Mucosa of rectum (tissue), 2 donors: ENCODE data around the gene STC2.
"Not testable (repeated sequence)": the region's sequence is repeated elsewhere in the genome, so short reads cannot be mapped to it uniquely, and the experiment has no call there.

Experiments used
- H3K27ac ChIP-seq, 2 donors: one replicate each; pipeline ENCODE4 v1.7.0; 2013; ENCODE audit warnings: inconsistent platforms in 2 of 2, low read depth in 2 of 2, low read length in 2 of 2
- H3K27me3 ChIP-seq, 2 donors: one replicate each; pipeline ENCODE4 v1.7.0; 2013; ENCODE audit warnings: low read length in 2 of 2; ENCODE audit not compliant: control insufficient read depth in 2 of 2, insufficient read depth in 2 of 2
- H3K36me3 ChIP-seq, 2 donors: one replicate each; pipeline ENCODE4 v1.7.0; 2013; ENCODE audit warnings: low read length in 2 of 2; ENCODE audit not compliant: control insufficient read depth in 2 of 2, insufficient read depth in 2 of 2
- H3K4me1 ChIP-seq, 2 donors: one replicate each; pipeline ENCODE4 v1.7.0; 2013; ENCODE audit warnings: low read length in 2 of 2, mild to moderate bottlenecking in 1 of 2; ENCODE audit not compliant: control insufficient read depth in 2 of 2, insufficient read depth in 2 of 2
- H3K4me3 ChIP-seq, 2 donors: one replicate each; pipeline ENCODE4 v1.7.0; 2013; ENCODE audit warnings: low read length in 2 of 2
- H3K9ac ChIP-seq, 2 donors: one replicate each; pipeline ENCODE4 v1.7.0; 2013; ENCODE audit warnings: low read length in 2 of 2, low read depth in 1 of 2, mild to moderate bottlenecking in 1 of 2
- H3K9me3 ChIP-seq, 2 donors: one replicate each; pipeline ENCODE4 v1.7.0; 2013; ENCODE audit warnings: low read length in 2 of 2; ENCODE audit not compliant: control insufficient read depth in 2 of 2
- donor health status: healthy.
- donor health status: Normal muscosa, but diverticular disease.

Gene STC2

DNA sequence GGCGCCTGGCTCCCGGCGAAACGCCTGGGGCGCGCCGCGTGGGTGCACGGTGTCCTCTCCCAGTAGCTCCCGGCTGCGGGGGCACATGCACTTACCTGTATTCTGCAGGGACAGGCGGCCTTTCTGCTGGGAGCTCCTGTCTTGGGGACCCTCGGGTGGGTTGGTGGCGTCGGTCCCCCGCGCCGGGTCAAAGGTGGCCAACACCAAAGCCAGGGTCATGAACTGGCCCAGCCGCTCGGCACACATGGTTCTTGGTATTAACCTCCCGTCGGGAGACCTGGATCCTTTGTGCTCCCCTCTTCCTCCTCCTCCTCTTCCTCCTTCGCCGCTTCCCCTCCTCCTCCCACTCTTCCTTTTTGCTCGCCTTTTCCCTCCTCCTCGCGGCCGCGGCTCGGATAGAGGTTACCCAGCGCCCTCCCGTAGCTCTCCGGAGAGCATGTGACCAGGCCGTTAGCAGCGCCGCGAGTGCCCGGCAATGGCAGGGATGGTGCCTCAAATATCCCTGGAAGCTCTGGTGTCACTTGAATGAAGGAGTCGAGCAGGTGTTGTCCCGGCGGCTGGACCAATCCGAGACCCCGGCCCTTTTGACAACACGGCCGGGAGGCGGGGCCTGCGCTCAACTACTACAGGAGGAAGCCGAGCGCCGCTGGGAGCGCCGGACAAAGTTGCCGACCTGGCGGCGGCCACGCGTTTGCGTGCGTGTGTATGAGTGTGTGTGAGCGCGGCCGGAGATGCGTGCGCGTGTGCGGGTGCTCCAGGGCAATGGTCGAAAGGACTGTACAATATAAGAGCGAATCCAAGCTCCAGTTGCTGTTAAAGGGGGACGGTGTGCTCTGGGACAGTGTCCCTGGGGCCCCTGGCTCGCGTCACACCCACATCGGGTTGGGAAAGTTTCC lies at the start of gene STC2:
Gene STC2 (minus strand): TSS at position 467 of the 896 bp plus-strand sequence. CDS start 221 bp downstream, at position 246.
- Histone ChIP-seq H3K27me3 (peaks cover 53 to 60% of the 10 kb centered on the region in 2 donors), H3K4me1 (peaks cover 0 to 16% of the 10 kb centered on the region in 2 donors), H3K36me3 (no peaks in the 10 kb centered on the region), H3K27ac (no peak within 1 kb of the TSS), H3K9ac (no peak within 1 kb of the TSS), H3K4me3 (peak within 1 kb of the TSS; percentile 41 to 49), H3K9me3 (no peaks in the 10 kb centered on the region)

DNA sequence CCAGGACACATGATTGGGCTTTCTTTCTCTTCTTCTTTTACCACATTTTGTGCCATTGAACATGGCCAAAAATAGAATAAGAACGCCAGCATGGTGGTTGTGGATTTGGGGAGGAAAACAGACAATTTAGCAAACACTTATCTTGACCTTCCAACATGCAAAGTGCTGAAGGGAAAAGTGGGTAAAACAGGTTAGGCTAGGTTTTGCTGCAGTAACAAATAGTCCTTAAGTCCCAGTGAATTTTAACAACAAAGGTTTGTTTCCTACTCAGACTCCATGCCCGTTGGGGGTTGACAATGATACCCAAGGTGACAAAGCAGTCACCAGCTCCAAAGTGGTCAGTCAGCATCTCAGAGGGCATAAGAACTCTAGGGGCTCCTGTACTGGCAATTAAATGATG lies 43.2 kb upstream of the STC2 start:
- Histone ChIP-seq H3K4me1 (no peaks in the 10 kb centered on the region), H3K27me3 (no peaks in the 10 kb centered on the region)

DNA sequence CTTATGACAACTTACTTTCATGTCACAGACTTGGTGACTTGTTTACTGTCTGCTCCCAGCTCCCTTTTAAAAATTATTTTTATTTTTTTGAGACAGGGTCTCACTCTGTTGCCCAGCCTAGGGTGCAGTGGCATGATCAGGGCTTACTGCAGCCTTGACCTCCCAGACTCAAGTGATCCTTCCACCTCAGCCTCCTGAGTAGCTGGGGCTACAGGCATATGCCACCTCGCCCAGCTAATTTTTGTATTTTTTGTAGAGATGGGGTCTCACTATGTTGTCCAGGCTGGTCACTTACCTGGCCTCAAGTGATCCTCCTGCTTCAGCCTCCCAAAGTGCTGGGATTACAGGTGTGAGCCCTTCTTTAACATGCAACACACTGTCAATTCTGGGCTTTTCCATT lies 35.2 kb upstream of the STC2 start:
- not testable (repeated sequence) for H3K27me3 ChIP-seq, H3K9ac ChIP-seq, H3K4me1 ChIP-seq, H3K36me3 ChIP-seq, H3K27ac ChIP-seq, H3K4me3 ChIP-seq, H3K9me3 ChIP-seq

More for the DNA sequence above, 43.2 kb upstream of the STC2 start:
- no peaks in the 10 kb centered on the region for H3K9me3 ChIP-seq
- H3K27ac ChIP-seq, result no peak overlapping the region
- no peak overlapping the region for H3K9ac ChIP-seq
- H3K36me3 ChIP-seq, result no peaks in the 10 kb centered on the region
- no peak overlapping the region for H3K4me3 ChIP-seq

DNA sequence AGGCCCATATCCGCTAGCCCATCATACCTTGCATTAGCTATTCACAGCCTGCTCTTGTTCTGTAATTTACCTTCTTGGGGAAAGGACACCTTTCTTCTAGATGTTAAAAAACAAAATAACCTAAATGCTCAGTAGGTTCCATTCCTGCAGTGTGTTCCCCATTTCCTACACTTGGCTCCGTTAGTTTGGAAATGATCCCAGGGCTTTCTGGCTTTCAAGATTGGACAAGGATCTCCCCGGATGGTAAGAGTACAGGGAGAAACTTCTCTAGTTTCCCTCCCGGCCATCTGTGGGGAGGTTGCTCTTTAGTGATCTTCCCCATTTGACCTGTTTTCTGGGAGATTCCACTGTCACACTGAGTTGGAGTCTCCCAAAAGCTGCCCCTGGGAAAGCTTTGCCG lies 27.3 kb upstream of the STC2 start:
- Histone ChIP-seq H3K27ac (no peak overlapping the region), H3K36me3 (no peaks in the 10 kb centered on the region), H3K4me1 (no peaks in the 10 kb centered on the region), H3K27me3 (peaks cover 0 to 6% of the 10 kb centered on the region in 2 donors), H3K9ac (no peak overlapping the region), H3K9me3 (no peaks in the 10 kb centered on the region), H3K4me3 (no peak overlapping the region)

GRCh38 chr5:173354645-173355044 lies 26.4 kb upstream of the STC2 start:
- peaks cover 0 to 6% of the 10 kb centered on the region in 2 donors for H3K27me3 ChIP-seq
- H3K36me3 ChIP-seq, result no peaks in the 10 kb centered on the region
- no peak overlapping the region for H3K9ac ChIP-seq
- H3K27ac ChIP-seq, result no peak overlapping the region
- no peak overlapping the region for H3K4me3 ChIP-seq
- H3K4me1 ChIP-seq, result no peaks in the 10 kb centered on the region
- no peaks in the 10 kb centered on the region for H3K9me3 ChIP-seq

DNA sequence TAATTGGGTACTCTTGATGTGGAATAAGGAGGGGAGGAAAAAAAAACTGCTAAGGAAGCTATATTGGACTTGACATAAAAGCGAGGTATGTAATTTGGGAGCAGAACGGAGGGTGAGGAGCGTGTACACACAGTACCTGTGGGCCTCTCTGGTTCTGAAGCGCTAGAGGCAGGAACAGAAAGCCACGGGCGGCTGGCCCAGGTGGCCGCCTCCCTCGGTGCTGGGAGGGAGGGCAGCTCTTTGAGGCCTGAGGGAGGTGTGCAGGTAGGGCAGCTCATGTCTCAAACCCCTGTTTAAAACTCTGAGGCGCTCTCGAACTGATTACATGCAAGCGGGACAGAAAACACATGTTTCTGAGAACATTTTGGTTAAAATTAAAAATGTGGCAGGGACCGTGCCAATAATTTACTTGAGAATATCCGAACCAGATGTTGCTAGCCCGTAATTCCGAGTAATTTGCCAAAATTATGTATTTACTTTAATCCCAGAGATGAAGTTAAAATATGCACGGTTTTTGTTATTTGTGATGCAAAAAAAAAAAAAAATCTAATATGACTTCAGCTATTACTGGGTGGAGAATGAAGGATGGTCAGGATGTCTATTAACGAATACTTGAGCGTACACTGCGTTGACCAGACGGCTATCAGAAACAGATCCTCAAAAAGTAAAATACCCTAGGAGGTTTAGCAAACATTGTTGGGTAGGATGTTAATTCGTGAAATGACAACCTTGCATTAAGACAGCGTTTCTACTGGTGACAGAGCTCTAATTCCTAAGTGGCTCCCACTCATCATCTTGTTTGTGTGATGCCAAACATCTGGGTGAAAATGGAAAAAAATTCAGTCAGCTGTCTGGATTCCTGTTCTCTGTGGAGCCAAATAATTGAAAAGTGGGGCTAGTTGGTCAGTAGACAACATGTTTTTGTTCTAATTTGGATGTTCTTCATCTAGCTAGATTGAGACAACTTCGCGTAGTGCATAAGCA lies 24.4 kb upstream of the STC2 start:
- Histone ChIP-seq H3K9me3 (no peaks in the 10 kb centered on the region), H3K27ac (no peak overlapping the region), H3K27me3 (peaks cover 0 to 6% of the 10 kb centered on the region in 2 donors), H3K9ac (no peak overlapping the region), H3K36me3 (no peaks in the 10 kb centered on the region), H3K4me1 (no peaks in the 10 kb centered on the region), H3K4me3 (no peak overlapping the region)

- Histone ChIP-seq H3K9me3 (no peaks in the 10 kb centered on the region), H3K36me3 (no peaks in the 10 kb centered on the region), H3K27ac (no peak overlapping the region), H3K27me3 (peaks cover 0 to 3% of the 10 kb centered on the region in 2 donors), H3K9ac (no peak overlapping the region), H3K4me1 (no peaks in the 10 kb centered on the region), H3K4me3 (no peak overlapping the region)
Observed at GRCh38 chr5:173342813-173343755, 14.9 kb upstream of the STC2 start.

DNA sequence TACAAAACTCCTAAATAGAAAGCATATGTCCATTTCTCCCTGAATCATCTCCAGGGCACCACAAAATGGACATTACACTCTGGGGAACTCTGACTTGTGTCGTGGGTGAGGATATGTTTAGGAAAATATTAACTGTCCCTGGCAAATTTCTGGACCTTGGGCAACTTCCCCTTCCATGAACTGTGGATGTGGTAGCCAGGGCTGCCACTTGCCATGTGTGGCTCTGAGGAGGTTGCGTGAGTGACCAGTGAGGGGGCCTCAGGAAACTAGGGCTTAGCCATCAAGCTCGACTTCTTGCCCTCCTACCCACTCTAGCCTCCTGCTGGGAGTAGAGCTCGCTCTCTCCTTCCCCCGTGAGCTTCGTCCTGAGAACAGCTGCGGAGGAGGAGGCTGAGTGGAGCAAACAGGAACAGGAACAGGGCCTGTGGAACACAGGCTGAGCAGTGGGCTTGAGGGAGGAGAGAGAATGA lies 13.8 kb upstream of the STC2 start:
- no peaks in the 10 kb centered on the region for H3K9me3 ChIP-seq
- H3K4me1 ChIP-seq, result no peaks in the 10 kb centered on the region
- H3K36me3 ChIP-seq, result no peaks in the 10 kb centered on the region
- H3K27me3 ChIP-seq, result peaks cover 0 to 3% of the 10 kb centered on the region in 2 donors
- H3K27ac ChIP-seq, result no peak overlapping the region
- no peak overlapping the region for H3K4me3 ChIP-seq
- no peak overlapping the region for H3K9ac ChIP-seq

DNA sequence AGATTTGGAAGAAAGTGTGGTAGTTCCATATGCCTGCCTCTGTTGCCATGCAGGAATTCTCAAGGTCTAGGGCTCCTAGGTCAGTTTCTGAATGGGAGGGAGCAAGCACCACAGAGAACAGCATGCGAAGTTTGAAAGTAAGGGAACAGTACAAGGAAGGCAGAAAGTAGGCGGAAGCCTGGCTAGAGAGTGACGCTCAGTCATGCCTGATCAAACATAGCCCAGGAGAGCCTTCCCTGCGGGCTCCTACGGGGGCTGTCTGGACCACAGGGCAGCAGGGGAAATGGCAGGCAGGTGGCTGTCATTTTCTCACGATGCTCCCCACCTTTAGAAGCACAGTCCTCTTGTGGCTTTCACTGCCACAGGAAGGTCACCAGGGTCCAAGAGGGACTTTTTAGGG lies 12.8 kb upstream of the STC2 start:
- Histone ChIP-seq H3K36me3 (no peaks in the 10 kb centered on the region), H3K27ac (no peak overlapping the region), H3K27me3 (peaks cover 0 to 3% of the 10 kb centered on the region in 2 donors), H3K9me3 (no peaks in the 10 kb centered on the region), H3K4me1 (no peaks in the 10 kb centered on the region), H3K4me3 (no peak overlapping the region), H3K9ac (no peak overlapping the region)
